Mesenchymal stem cell (in vitro differentiated cells and primary cell): ENCODE results near the gene NCEH1.
A peak's percentile ranks its signal among the peaks of the same experiment; 100 is the strongest.

Experiments used
- DNase-seq: peaks from one replicate; pipeline ENCODE4 v3.0.0-alpha.2; 2013
- H2AFZ ChIP-seq: one replicate; pipeline ENCODE4 v1.6.1; 2013; ENCODE audit warnings: low read depth, mild to moderate bottlenecking, control low read depth, inconsistent platforms, low read length, moderate library complexity
- H2AK5ac ChIP-seq: 2 replicates; pipeline ENCODE4 v1.6.1; 2013; ENCODE audit warnings: low read length, moderate library complexity, mild to moderate bottlenecking, inconsistent platforms; ENCODE audit not compliant: severe bottlenecking
- H2BK120ac ChIP-seq: one replicate; pipeline ENCODE4 v1.6.1; 2013; ENCODE audit warnings: low read depth, mild to moderate bottlenecking, inconsistent platforms, low read length, moderate library complexity
- H2BK12ac ChIP-seq, 2 experiments: one replicate each; pipeline ENCODE4 v1.6.1; 2013; ENCODE audit warnings: inconsistent platforms in 2 of 2, low read length in 2 of 2, mild to moderate bottlenecking in 2 of 2, moderate library complexity in 2 of 2, control low read depth in 1 of 2
- H2BK15ac ChIP-seq: one replicate; pipeline ENCODE4 v1.6.1; 2013; ENCODE audit warnings: mild to moderate bottlenecking, low read depth, inconsistent platforms; ENCODE audit not compliant: poor library complexity, severe bottlenecking
- H2BK5ac ChIP-seq: 2 replicates; pipeline ENCODE4 v1.6.1; 2013; ENCODE audit warnings: low read depth, mild to moderate bottlenecking, low read length, control low read depth, inconsistent platforms; ENCODE audit not compliant: poor library complexity, severe bottlenecking
- H3K14ac ChIP-seq, 2 experiments: one replicate each; pipeline ENCODE4 v1.6.1; 2013; ENCODE audit warnings: inconsistent platforms in 2 of 2, low read length in 2 of 2, control low read depth in 1 of 2, mild to moderate bottlenecking in 1 of 2, moderate library complexity in 1 of 2
- H3K18ac ChIP-seq, 2 experiments: one replicate each; pipeline ENCODE4 v1.6.1; 2013; ENCODE audit warnings: inconsistent platforms in 2 of 2, low read length in 2 of 2, control low read depth in 1 of 2, low read depth in 1 of 2, mild to moderate bottlenecking in 1 of 2
- H3K23ac ChIP-seq, 2 experiments: one replicate each; pipeline ENCODE4 v1.6.1; 2013; ENCODE audit warnings: inconsistent platforms in 2 of 2, low read length in 2 of 2, mild to moderate bottlenecking in 2 of 2, moderate library complexity in 2 of 2, control low read depth in 1 of 2
- H3K27ac ChIP-seq: 2 replicates; pipeline ENCODE4 v1.5.1; 2013; ENCODE audit warnings: mild to moderate bottlenecking, moderate library complexity, low read length, control low read depth, inconsistent platforms; ENCODE audit not compliant: poor library complexity, severe bottlenecking
- H3K27me3 ChIP-seq, 2 experiments: 2 replicates each; pipeline versions ENCODE4 v1.6.1 to v1.7.0; 2013; ENCODE audit warnings: low read length in 2 of 2, mild to moderate bottlenecking in 2 of 2, moderate library complexity in 2 of 2, control low read depth in 1 of 2, inconsistent platforms in 1 of 2; ENCODE audit not compliant: control insufficient read depth in 1 of 2, insufficient read depth in 1 of 2
- H3K36me3 ChIP-seq, 2 experiments: 2 replicates each; pipeline versions ENCODE4 v1.6.1 to v1.7.0; 2013; ENCODE audit warnings: low read length in 2 of 2, control low read depth in 1 of 2, inconsistent platforms in 1 of 2, low read depth in 1 of 2, mild to moderate bottlenecking in 1 of 2; ENCODE audit not compliant: insufficient read depth in 2 of 2, control insufficient read depth in 1 of 2
- H3K4ac ChIP-seq, 2 experiments: one replicate each; pipeline ENCODE4 v1.6.1; 2013; ENCODE audit warnings: inconsistent platforms in 2 of 2, low read length in 2 of 2, mild to moderate bottlenecking in 2 of 2, moderate library complexity in 2 of 2, control low read depth in 1 of 2, low read depth in 1 of 2
- H3K4me1 ChIP-seq: 2 replicates; pipeline ENCODE4 v1.6.1; 2013; ENCODE audit warnings: low read depth, low read length, control low read depth; ENCODE audit not compliant: control insufficient read depth, insufficient read depth
- H3K4me2 ChIP-seq: 2 replicates; pipeline ENCODE4 v1.6.1; 2013; ENCODE audit warnings: low read length, mild to moderate bottlenecking, inconsistent platforms; ENCODE audit not compliant: poor library complexity, severe bottlenecking
- H3K4me3 ChIP-seq, 2 experiments: 2 replicates each; pipeline versions ENCODE4 v1.5.1 to v1.7.0; 2013; ENCODE audit warnings: low read length in 2 of 2, mild to moderate bottlenecking in 2 of 2, control low read depth in 1 of 2, low read depth in 1 of 2; ENCODE audit not compliant: insufficient read depth in 1 of 2
- H3K79me1 ChIP-seq: replicated peaks from 2 replicates; pipeline ENCODE4 v1.6.1; 2013; ENCODE audit warnings: mild to moderate bottlenecking, control low read depth, low read length, inconsistent platforms; ENCODE audit not compliant: poor library complexity, severe bottlenecking
- H3K9ac ChIP-seq: 2 replicates; pipeline ENCODE4 v1.7.0; 2013; ENCODE audit warnings: mild to moderate bottlenecking, low read length, moderate library complexity
- H3K9me3 ChIP-seq: 2 replicates; pipeline ENCODE4 v1.7.0; 2013; ENCODE audit warnings: mild to moderate bottlenecking, low read length; ENCODE audit not compliant: control insufficient read depth
- H4K8ac ChIP-seq: one replicate; pipeline ENCODE4 v1.6.1; 2013; ENCODE audit warnings: inconsistent platforms, mild to moderate bottlenecking, low read length, moderate library complexity
- H4K91ac ChIP-seq: one replicate; pipeline ENCODE4 v1.6.1; 2013; ENCODE audit warnings: mild to moderate bottlenecking, low read length, inconsistent platforms
- WGBS: methylation state at CpG from one replicate; pipeline ENCODE4 v1.1.7; 2013; ENCODE audit warnings: mixed read lengths; 5-methylcytosine and 5-hydroxymethylcytosine counted together

Gene NCEH1

DNA sequence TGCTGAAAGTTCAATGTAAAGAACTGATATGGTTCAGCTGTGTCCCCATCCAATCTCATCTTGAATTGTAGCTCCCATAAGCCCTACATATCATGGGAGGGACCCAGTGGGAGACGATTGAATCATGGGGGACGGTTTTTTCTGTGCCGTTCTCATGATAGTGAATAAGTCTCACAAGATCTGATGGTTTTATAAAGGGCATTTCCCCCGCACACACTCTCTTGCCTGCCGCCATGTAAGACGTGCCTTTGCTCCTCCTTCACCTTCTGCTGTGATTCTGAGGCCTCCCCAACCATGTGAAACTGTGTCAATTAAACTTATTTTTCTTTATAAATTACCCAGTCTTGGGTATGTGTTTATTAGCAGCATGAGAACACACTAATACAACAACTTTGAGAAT lies 101.1 kb downstream of the NCEH1 start:
- 93% methylated on average over 6 of the region's 6 CpGs for WGBS
- Histone ChIP-seq H3K23ac (no peak overlapping the region), H2AFZ (no peak overlapping the region), H4K91ac (no peak overlapping the region), H3K27ac (peak overlapping the region; percentile 85), H3K4me3 (no peak overlapping the region), H3K14ac (no peak overlapping the region), H3K4me2 (no peak overlapping the region), H3K4me1 (peaks cover 14% of the 10 kb centered on the region), H4K8ac (no peak overlapping the region), H3K36me3 (peaks cover 0 to 3% of the 10 kb centered on the region in 2 experiments), H3K79me1 (no peaks in the 10 kb centered on the region), H3K27me3 (no peaks in the 10 kb centered on the region), H3K4ac (no peak overlapping the region), H2BK12ac (no peak overlapping the region), H2BK120ac (no peak overlapping the region), H3K9ac (no peak overlapping the region), H3K18ac (no peak overlapping the region), H2BK5ac (no peak overlapping the region), H2AK5ac (peak overlapping the region; percentile 94), H2BK15ac (no peak overlapping the region), H3K9me3 (peaks cover 6% of the 10 kb centered on the region)
- no peak for DNase-seq

- Histone ChIP-seq H3K36me3 (peaks cover 0 to 3% of the 10 kb centered on the region in 2 experiments), H3K4me1 (peaks cover 9% of the 10 kb centered on the region), H3K23ac (no peak overlapping the region), H2BK12ac (no peak overlapping the region), H3K4ac (no peak overlapping the region), H4K91ac (no peak overlapping the region), H2BK15ac (no peak overlapping the region), H2BK5ac (peak overlapping the region; percentile 82), H3K4me3 (no peak overlapping the region), H3K9ac (no peak overlapping the region), H2BK120ac (no peak overlapping the region), H3K18ac (no peak overlapping the region), H3K27me3 (no peaks in the 10 kb centered on the region), H3K79me1 (no peaks in the 10 kb centered on the region), H3K9me3 (no peaks in the 10 kb centered on the region), H3K27ac (peak overlapping the region; percentile 85), H3K4me2 (no peak overlapping the region), H4K8ac (no peak overlapping the region), H2AK5ac (peak overlapping the region; percentile 95), H2AFZ (no peak overlapping the region), H3K14ac (no peak overlapping the region)
- DNase-seq = no peak
- WGBS = 89% methylated on average over 2 of the region's 2 CpGs
Measured at GRCh38 chr3:172608575-172608974, 102.3 kb downstream of the NCEH1 start.

DNA sequence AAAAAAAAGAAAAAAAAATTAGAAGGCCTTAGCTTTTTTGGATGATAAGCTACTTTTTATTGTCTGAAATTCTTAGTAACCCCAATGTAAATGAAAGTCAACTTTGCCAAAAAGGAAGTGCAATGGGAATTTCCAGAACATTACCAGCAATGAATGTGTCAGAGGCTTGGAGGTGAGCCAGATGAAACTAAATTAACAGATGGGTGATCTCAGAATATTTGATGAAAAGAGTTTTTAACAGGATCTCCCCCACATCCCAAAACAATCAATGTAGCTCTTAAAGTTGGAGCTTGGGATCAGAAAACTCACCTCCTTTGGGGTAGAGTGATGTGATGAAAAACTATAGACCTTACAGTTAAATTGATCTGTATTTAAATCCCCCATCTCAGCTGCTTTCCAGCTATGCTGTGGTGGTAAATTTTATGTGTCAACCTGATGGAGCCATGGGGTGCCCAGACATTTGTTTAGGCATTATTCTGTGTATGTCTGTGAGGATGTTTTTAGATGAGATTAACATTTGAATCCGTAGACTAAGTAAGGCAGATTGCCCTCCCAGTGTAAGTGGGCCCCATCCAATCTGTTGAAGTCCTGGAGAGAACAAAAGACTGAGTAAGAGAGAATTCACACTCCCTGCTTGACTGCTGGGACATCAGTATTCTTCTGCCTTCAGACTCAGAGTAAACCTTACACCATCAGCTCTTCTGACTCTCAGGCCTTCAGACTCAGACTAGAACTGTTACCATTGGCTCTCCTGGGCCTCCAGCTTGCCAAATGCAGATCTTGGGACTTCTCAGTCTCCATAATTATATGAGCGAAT lies 103.4 kb downstream of the NCEH1 start:
- Histone ChIP-seq H3K79me1 (no peaks in the 10 kb centered on the region), H3K4me2 (no peak overlapping the region), H2BK15ac (no peak overlapping the region), H4K91ac (no peak overlapping the region), H2BK12ac (no peak overlapping the region), H2BK5ac (peak overlapping the region; percentile 95), H3K4me3 (no peak overlapping the region), H3K27me3 (no peaks in the 10 kb centered on the region), H2AK5ac (peak overlapping the region; percentile 74), H3K14ac (no peak overlapping the region), H3K27ac (peak overlapping the region; percentile 99), H2BK120ac (no peak overlapping the region), H3K23ac (no peak overlapping the region), H4K8ac (no peak overlapping the region), H3K4me1 (peaks cover 6% of the 10 kb centered on the region), H3K4ac (no peak overlapping the region), H3K9ac (peak overlapping the region; percentile 16), H3K36me3 (no peaks in the 10 kb centered on the region), H3K18ac (no peak overlapping the region), H2AFZ (peak overlapping the region; percentile 61), H3K9me3 (no peaks in the 10 kb centered on the region)
- DNase-seq = peak; percentile 53
- 50% methylated on average over 1 of the region's 2 CpGs for WGBS

DNA sequence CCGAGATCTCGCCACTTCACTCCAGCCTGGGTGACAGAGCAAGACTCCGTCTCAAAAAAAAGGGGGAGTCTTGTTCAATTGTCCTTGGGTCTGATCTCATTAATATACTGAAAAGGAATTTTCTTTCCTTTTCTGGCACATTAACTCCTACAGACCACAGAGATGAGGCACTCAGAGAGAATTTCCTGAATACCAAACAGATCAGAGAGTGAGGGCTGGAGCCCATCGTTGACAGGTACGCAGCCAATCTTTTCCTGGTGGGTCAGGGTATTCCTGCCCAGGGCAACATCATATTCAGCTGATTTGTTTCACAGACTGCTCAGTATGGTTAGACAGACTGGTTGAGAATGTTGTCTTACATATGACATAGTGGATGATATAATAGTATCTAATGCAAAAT lies 104.8 kb downstream of the NCEH1 start:
- Histone ChIP-seq H3K14ac (no peak overlapping the region), H3K4me1 (peaks cover 7% of the 10 kb centered on the region), H3K36me3 (no peaks in the 10 kb centered on the region), H3K27ac (peak overlapping the region; percentile 97), H2BK12ac (no peak overlapping the region), H3K4me2 (no peak overlapping the region), H2BK120ac (no peak overlapping the region), H2AFZ (no peak overlapping the region), H4K8ac (peak overlapping the region; percentile 49), H3K4me3 (no peak overlapping the region), H3K9ac (no peak overlapping the region), H3K23ac (no peak overlapping the region), H3K18ac (no peak overlapping the region), H3K4ac (no peak overlapping the region), H3K9me3 (no peaks in the 10 kb centered on the region), H3K27me3 (no peaks in the 10 kb centered on the region), H2AK5ac (no peak overlapping the region), H2BK15ac (no peak overlapping the region), H2BK5ac (peak overlapping the region; percentile 93), H4K91ac (no peak overlapping the region), H3K79me1 (no peaks in the 10 kb centered on the region)
- DNase-seq = no peak
- WGBS = 78% methylated on average over 2 of the region's 5 CpGs
